HG02610 (cell line): ENCODE data around the gene RGS19.

Experiments used
- ATAC-seq: cut with Tn5 transposase; IDR thresholded peaks from one replicate; pipeline ENCODE4 v1.9.1; 2021; ENCODE audit warnings: mild to moderate bottlenecking, moderate library complexity; ENCODE audit not compliant: unreplicated experiment

Gene RGS19

DNA sequence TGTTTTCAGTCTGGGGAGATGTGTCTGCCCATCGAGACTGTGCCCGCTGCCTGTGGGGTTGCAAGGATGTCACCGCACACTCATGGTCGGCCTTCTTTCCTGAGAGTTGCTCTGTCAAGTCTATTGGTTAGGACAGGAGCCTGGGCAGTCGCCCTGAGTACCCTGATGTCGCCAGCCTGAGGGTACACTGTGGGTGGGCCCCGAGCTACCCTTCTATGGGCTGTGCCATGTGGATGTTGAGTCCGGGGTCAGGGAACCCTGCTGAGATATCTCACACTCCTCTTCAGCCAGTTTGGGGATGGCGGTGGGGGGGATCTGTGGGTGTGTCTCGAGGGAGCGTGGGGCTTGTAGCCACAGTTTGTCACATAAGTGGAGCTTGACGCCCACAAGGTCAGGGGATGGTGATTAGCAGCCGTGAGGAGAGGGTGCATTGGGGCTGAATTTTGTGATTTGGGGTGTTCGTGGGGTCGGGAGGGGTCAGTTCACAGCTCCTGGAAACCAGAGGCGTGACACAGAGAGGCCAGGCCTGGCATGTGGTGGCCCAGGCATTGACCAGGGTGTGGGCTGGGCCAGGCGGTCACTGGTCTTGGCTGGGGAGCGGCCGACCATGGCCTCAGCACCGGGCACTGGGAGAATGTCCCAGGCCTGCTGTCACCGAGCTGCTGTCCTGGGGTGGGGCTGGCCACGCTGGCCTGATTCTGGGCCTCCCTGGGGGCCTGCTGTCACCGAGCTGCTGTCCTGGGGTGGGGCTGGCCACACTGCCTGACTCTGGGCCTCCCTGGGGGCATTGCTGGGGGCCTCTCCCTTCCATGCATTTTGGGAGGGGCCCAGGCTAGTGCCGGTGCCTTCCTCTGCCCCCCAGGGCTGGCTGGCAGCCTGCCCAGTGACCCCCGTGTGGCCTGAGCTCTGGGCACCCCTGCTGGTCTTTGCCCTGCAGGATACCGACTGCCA is 29.7 kb upstream of the RGS19 start:
- no peak for ATAC-seq

DNA sequence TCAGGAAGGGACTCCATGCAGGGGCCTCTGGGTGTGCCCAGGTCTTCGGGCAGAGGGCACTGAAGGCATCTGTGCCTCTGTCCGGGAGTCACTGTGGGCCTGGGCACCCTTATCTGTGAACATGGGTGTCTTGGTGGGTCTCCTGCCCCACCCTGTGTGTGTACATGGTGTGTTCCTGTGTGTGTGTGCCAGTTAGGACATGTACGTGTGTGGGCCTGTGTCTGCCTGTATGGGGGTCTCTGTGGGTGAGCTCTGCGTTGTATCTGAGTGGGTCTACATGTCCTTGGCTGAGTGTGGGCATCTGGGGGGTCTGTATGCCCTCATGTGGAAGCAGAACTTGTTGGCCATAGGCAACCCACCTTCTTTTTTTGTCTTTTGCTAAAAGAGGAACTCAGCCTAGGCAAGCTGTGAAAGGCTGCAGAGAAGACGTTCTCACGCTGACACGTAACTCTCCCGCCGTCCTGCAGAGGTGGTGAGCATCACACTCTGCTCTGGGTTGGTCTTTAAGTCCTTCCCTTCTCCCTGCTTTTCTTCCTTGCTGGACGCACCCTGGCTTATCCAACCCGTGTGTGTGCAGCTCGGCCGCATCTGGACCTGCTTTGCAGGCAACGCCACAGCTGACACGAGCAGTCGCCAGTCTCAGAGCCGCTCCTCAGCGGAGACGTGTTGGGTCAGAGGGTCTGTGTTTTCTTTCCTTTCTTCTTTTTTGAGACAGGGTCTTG is 28.6 kb upstream of the RGS19 start:
- ATAC-seq = no peak

DNA sequence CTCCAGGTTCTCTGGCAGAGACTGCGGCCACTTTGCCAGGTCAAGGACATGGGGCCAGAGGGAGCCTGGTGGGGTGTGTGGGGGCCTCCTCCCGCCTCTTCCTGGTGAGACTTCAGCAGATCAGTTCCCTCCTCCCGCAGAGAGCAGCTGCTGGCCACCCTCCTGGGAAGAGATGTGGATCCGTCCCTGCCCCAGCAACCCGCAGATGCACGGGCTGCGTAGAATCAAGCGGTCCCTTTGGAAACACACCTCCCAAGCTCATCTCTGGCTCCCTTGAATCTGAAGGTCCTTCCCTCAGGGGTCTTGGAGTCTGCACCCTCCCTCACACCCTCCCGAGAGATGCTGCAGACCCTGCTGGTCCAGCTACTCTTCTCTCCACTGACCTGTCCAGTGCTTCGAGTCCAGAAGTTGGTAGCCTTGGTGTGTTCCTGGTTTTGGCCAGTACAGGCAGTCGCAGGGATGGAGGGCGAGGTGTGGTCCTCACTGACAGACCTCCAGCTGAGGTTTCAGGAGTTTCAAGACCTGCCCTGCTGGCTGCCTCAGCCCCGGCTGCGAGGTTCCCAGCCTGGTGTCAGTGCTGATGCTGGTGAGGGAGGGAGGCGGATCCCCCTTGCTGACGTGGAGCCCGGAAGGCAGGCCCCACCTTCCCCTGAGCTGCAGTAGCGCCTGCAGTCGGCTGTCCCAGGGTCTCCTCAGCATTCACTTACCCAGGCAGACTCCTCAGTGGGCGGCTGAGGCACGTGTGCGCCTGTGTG is 27.8 kb upstream of the RGS19 start, which contains the start of gene NPBWR2:
Gene NPBWR2 (minus strand): TSS at position 585 of the 755 bp plus-strand sequence. CDS start 734 bp downstream, outside the sequence.
- no peak for ATAC-seq

DNA sequence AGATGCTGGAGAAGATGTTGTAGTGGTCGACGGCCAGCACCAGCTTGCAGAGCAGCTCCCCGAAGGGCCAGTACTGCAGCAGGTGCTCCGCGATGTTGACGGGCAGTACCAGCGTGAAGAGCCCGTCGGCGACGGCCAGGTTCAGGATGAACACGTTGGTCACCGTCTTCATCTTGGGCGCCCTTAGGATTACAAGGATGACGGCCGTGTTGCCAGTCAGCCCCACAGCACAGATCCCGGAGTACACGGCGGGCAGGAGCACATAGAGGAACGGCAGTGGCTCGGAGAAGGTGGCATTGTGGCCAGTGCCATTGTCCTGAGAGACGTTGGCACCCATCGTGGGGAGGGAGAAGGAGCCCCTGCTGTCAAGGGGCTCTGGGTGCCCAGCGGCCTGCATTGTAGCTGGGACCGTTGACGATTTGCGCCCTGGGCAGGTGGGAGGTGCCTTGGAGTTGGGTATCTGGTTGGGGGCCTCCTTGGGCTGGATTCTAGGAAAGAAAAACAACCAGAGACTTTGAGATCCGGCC is 27.2 kb upstream of the RGS19 start:
- ATAC-seq = no peak

DNA sequence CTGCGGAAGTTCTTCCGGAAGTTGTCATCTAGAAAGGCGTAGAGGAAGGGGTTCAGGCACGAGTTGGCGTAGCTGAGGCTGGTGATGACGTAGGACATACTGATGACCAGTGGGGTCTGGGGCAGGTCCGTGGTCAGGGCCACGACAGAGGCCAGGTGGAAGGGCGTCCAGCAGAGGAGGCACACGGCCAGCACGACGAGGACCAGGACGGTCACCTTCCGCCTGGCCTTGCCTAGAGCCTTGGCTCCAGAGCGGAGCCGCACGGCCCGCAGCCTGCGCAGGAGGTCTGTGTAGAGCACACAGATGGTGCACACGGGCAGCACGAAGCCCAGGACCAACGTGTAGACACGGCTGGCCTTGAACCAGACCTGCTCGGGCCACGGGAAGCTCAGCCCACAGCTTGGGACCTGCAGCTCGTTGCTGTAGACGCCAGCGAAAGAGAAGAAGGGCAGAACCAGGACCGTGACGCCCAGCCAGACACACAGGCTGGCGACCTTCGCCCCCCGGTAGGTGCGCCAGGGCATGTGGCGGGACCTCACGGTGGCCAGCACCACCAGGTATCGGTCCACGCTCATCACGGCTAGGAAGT is 26.6 kb upstream of the RGS19 start:
- no peak for ATAC-seq

DNA sequence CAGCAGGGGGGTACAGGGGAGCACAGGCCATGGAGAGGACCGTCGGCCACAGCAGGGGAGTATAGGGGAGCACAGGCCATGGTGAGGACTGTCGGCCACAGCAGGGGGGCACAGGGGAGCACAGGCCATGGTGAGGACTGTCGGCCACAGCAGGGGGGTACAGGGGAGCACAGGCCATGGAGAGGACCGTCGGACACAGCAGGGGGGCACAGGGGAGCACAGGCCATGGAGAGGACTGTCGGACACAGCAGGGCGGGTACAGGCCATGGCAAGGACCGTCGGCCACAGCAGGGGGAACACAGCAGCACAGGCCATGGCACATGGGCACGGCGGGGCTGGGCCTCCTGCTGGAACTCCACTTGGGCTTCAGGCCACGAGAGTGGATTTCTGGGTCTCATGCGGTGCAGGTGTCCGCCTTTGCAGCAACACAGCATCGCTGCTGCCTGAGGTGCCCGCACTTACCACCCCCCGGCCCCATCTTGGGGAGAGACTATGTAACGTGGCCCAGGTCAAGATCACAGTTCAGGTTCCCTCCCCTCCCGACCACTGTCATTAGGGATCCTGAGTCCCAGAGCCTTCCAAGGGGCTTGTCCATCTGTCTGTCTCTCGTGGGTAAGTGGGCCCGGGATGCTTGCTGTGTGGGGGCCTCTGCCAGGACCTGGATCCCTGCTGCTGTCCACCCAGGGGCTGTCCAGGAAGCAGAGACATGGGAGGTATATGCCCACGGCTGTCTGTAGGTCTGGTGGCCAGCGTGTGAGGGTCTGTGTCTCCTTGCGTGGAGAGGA is 25.5 kb upstream of the RGS19 start:
- no peak for ATAC-seq

DNA sequence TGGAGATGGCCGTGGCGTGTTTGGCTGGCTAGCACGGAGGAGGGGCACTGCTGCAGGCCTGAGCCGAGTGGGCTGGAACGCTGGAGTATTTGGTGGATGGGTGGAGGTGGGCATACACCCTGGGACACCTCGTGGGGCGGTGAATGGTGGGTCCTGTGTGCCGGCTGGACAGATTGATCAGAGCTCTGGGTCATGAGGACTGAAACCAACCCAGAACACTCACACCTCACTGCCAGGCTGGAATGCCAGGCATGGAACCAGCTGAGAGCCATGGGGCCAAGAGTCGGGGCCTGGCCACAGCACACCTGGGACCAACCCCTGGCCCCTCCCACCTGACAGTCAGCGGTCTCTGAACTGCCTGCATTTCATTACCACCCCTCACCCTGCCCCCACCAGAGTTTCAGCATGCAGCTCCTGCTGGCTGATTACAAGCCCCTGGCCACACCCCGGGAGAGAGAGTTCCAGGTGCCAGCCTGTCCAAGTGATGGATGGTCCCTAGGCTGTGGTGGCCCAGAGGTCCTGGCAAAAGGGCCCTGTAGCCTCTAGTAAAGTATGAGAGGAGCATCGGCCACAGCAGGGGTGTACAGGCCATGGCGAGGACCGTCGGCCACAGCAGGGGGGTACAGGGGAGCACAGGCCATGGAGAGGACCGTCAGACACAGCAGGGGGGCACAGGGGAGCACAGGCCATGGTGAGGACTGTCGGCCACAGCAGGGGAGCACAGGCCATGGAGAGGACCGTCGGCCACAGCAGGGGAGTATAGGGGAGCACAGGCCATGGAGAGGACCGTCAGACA is 24.8 kb upstream of the RGS19 start:
- ATAC-seq = no peak

DNA sequence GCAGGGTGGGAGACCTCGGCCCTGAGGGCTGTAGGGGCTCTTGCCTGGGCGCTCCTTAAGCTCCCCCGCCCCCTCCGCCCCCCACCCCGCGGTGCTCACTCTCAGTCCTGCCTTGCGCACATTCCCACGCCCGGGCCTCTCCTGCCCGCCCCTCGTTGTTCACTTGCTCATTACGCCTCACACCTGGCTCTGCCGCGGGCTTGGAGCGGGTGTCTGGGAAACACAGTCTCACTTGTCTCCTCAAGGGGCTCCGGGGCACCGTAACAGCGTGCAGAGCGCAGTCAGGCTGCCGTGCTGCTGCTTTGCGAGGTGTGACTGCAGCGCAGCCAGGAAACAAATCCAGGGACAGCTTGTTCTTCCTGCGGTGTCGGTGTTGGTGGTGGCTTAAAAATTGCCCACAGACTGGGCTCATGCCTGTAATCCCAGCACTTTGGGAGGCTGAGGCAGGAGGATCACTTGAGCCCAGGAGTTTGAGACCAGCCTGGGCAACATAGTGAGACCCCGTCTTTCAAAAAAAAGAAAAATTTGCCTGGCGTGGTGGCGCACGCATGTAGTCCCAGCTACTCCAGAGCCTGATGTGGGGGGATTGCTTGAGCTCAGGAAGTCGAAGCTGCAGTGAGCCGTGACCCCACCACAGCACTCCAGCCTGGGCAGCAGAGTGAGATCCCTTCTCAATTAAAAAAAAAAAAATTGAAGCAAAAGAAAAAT is 23.5 kb upstream of the RGS19 start:
- no peak for ATAC-seq

DNA sequence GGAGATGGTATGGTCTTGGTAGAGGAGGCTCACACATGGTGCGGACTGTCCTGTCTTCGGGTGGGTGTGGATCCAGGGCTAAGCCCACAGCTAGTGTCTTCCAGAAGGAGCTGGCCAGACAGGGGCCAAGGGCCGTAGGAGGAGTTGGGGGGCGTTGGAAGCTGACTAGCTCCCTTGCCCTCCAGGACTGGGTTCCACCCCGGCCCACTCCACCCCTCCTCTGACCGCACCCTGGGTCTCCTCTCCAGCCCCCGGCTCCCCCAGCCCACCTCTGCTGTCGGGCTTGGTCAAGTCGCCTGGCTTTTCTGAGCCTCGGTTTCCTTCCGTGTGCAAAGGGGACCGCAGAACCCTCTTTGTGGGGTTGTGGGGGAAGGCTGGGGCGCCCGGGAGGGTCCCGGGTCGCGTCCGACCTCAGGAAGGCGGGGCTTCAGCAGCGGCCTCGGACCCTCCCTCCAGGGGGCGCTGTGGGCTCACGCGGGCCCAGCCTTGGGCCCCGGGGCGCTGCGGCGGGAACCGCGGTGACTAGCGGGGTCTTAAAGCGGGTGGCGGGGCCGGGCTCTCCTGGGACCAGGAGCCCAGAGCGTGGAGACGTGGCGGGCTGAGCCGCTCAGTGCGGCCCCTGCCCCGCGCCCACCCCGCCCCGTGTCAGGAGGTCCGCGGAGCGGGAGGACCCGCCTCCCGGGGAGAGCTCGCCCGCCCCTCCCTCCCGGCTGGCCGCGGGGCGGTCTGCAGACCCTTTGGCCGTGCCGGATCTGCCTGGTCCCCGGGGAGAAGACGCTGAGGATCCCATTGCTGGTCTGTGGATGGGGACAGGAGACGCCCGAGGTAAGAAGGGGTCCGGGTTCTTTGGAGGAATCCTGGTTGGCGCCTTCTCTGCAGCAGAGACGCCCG is 22.7 kb upstream of the RGS19 start:
- ATAC-seq = no peak

DNA sequence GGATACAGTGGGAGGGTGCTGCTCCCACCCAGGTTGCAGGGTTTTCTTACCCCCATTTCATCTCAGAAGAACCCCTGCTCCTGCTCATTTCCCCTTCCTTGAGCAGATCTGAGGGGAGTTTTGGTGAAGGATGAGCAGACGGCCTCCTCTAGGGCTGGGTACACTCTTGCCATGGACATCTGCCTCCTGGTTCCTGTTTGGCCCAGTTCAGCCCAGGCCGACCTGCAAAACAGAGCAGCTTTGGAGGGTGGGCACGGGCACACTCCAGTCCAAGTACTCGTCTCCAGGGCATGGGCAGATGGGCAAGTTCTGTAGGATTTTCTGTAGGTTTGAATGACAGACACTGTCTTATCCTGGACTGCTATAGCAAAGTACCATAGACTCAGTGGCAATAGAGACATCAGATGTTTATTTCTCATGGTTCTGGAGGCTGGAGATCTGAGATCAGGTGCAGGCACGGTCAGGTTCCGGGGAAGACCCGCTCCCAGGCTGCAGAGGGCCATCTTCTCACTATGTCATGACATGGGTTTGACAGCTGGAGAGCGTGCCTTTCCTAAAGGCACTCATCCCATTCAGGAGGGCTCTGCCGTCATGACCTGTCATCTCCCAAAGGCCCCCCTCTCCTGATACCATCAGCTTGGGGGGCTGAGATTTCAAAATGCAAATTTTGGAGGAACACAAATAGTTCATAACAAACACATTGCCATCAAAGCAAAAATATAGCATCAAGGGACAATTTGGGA is 21.8 kb upstream of the RGS19 start:
- ATAC-seq = no peak

DNA sequence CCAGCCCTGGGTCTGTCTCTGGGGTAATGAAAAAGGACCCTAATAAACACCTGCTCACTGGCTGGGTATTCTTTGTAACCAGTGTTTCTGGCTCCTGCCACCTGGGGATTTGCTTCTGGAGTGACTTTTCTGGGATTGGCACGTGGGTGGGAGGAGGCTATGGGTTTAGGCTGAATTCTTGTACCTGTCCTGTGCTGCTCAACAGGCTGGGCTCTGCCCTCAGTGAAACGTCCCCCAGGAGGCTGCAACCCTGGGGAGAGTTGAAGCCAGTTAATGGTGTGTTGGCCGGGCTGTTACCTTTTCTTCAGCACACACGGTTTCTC is 21.2 kb upstream of the RGS19 start:
- no peak for ATAC-seq

DNA sequence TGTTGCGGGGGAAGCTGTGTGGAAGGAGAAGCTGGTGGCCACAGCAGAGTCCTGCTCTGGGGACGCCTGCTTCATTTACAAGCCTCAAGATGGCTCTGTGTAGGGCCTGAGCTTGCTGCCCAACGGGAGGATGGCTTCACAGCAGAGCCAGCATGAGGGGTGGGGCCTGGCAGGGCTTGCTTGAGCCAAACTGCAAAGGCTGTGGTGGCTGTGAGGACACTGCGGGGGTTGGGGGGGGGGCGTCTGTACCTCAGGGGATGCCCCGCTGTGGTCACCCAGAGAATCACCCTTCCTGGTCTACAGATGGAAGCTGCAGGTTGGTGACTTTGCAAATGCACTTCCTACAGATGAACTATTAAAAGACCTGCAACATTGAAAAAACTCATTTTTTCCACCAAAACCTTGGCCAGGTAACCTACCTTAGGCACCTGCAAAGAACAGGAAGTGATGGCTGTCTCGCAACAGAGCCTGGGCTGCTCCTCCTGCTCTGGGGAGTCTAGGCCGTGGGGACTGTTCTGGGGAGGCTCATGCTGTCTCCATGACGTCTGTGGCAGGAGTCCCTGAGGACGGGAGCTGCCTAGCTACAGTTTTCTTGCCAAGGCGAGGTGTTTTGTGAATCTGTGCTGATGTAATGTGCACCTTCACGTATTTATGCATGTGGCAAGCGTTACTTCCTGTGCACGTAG is 20.7 kb upstream of the RGS19 start:
- ATAC-seq = no peak

DNA sequence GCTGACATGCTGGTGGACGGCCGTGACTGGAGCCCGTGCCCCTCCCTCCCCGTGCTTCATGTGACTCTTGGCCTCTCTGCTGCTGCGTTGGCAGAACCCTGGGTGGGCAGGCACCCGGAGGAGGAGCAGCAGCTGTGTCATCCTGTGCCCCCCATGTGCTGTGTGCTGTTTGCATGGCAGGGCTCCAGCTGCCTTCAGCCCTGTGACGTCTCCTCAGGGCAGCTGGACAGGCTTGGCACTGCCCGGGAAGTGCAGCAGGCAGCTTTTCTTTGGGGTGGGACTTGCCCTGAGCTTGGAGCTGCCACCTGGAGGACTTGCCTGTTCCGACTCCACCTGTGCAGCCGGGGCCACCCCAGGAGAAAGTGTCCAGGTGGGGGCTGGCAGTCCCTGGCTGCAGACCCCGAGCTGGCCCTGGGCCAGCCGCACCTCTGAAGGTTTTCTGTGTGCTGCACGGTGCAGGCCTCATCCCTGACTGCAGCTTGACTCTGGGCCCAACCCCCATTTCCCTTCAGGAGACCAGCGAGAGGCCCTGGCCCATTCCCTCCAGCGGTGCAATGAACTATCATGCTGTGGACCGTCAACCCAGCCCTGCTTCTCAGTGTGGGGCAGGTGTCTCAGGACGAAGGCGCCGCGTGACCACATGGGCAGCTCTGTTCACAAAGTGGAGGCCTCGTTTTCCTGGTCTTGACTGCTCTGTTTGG is 19.9 kb upstream of the RGS19 start:
- ATAC-seq = no peak

DNA sequence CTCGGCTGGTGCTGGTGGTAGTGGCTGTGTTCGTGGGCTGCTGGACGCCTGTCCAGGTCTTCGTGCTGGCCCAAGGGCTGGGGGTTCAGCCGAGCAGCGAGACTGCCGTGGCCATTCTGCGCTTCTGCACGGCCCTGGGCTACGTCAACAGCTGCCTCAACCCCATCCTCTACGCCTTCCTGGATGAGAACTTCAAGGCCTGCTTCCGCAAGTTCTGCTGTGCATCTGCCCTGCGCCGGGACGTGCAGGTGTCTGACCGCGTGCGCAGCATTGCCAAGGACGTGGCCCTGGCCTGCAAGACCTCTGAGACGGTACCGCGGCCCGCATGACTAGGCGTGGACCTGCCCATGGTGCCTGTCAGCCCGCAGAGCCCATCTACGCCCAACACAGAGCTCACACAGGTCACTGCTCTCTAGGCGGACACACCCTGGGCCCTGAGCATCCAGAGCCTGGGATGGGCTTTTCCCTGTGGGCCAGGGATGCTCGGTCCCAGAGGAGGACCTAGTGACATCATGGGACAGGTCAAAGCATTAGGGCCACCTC is 19.2 kb upstream of the RGS19 start:
- no peak for ATAC-seq

DNA sequence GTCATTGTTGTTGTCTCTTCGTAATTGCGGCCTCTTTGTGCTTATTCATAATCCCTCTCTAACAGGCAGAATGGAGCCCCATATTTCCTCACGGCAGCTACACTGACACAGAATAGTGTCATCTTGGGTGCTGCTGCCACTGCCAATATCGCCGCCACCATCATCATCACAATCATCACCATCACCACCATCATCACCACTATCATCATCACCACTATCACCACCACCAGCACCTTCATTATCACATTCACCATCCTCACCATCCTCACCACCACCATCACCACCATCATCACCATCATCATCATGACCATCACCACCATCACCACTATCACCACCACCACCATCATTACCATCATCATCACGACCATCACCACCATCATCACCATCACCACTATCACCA is 17.2 kb upstream of the RGS19 start:
- ATAC-seq = no peak
